ENCODE measurements around the gene ALDH4A1. TPM values are rescaled to one million over a fixed set of nuclear protein-coding genes. Genes with fewer than 3 reads are reported as not detected.
"Not testable (repeated sequence)": the region's sequence is repeated elsewhere in the genome, so short reads cannot be mapped to it uniquely, and the experiment has no call there.

Gene ALDH4A1
- total RNA-seq, 3 donors from 2014 or later (not counting 1 experiment from before 2014, with no cell fraction given) = 3.4 to 4.1 (median 3.7) TPM

DNA sequence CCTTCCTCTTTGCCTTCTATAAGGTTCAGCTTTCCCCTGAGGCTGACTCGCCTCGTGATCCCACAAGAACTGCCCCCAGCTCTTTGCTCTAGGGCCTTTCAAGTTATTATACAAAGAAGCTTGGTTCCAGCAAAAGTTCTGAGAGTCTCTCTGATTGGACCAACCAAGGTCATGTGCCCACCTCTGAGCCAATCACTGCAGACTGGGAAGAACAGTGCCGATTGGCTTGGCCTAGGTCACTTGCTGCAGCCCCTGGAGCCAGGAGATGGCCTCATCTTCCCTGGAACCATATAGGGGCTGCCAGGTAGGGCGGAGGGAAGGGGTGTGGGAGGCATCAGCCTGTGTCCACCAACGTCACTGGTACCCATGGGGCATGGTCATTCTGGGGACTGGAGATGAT, 65.7 kb downstream of the ALDH4A1 start:
- Histone ChIP-seq H3K9me3 (ENCODE audit: control insufficient read depth, insufficient read depth, low read length) (peaks cover 3% of the 10 kb centered on the region), H3K4me1 (ENCODE audit: control insufficient read depth, insufficient read depth, low read length) (no peaks in the 10 kb centered on the region), H3K4me3 (ENCODE audit: low read length) (no peak overlapping the region), H3K27ac (ENCODE audit: low read length) (no peak overlapping the region), H3K27me3 (ENCODE audit: control insufficient read depth, insufficient read depth, low read length) (no peaks in the 10 kb centered on the region), H3K36me3 (ENCODE audit: control insufficient read depth, insufficient read depth, low read length) (no peaks in the 10 kb centered on the region)
- H3K27ac Mint-ChIP-seq = no peak overlapping the region
- no peak for DNase-seq
- TF ChIP-seq, protein P1, sequence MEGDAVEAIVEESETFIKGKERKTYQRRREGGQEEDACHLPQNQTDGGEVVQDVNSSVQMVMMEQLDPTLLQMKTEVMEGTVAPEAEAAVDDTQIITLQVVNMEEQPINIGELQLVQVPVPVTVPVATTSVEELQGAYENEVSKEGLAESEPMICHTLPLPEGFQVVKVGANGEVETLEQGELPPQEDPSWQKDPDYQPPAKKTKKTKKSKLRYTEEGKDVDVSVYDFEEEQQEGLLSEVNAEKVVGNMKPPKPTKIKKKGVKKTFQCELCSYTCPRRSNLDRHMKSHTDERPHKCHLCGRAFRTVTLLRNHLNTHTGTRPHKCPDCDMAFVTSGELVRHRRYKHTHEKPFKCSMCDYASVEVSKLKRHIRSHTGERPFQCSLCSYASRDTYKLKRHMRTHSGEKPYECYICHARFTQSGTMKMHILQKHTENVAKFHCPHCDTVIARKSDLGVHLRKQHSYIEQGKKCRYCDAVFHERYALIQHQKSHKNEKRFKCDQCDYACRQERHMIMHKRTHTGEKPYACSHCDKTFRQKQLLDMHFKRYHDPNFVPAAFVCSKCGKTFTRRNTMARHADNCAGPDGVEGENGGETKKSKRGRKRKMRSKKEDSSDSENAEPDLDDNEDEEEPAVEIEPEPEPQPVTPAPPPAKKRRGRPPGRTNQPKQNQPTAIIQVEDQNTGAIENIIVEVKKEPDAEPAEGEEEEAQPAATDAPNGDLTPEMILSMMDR (IDR thresholded peaks at IDR 0.05) = no peak
- peaks cover 8 to 11% of the 10 kb centered on the region in 2 donors for H3K27me3 Mint-ChIP-seq (ENCODE audit: low read depth in 2 of 2)
- WGBS (ENCODE audit: insufficient coverage) = 75% methylated on average over 5 of the region's 5 CpGs
- H3K36me3 Mint-ChIP-seq = no peaks in the 10 kb centered on the region
- H3K4me3 Mint-ChIP-seq = no peak overlapping the region
- H3K9me3 Mint-ChIP-seq = no peaks in the 10 kb centered on the region
- no peaks in the 10 kb centered on the region for H3K4me1 Mint-ChIP-seq
- ATAC-seq = no peak
- intact Hi-C loops (cut with micrococcal nuclease) = no loop called here

DNA sequence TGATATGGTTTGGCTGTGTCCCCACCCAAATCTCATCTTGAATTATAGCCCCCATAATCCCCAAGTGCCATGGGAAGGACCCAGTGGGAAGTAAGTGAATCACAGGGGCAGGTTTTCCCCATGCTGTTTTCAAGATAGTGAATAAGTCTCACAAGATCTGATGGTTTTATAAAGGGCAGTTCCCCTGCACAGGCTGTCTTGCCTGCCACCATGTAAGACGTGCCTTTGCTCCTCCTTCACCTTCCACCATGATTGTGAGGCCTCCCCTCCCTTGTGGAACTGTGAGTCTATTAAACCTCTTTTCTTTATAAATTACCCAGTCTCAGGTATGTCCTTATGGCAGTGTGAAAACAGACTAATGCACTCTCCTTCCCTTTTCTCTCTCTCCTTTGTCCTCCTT, 70.0 kb downstream of the ALDH4A1 start:
- H3K9me3 Mint-ChIP-seq; intact Hi-C loops (cut with micrococcal nuclease); ATAC-seq; H3K27me3 ChIP-seq (ENCODE audit: control insufficient read depth, insufficient read depth, low read length); H3K4me1 ChIP-seq (ENCODE audit: control insufficient read depth, insufficient read depth, low read length); H3K27ac Mint-ChIP-seq; DNase-seq; H3K27ac ChIP-seq (ENCODE audit: low read length); H3K9me3 ChIP-seq (ENCODE audit: control insufficient read depth, insufficient read depth, low read length); H3K36me3 Mint-ChIP-seq; H3K4me3 ChIP-seq (ENCODE audit: low read length); H3K4me3 Mint-ChIP-seq; H3K36me3 ChIP-seq (ENCODE audit: control insufficient read depth, insufficient read depth, low read length): not testable (repeated sequence)
- peaks cover 12% of the 10 kb centered on the region in 2 donors for H3K4me1 Mint-ChIP-seq
- WGBS (ENCODE audit: insufficient coverage) = 40% methylated on average over 1 of the region's 1 CpG
- peaks cover 8 to 11% of the 10 kb centered on the region in 2 donors for H3K27me3 Mint-ChIP-seq (ENCODE audit: low read depth in 2 of 2)

DNA sequence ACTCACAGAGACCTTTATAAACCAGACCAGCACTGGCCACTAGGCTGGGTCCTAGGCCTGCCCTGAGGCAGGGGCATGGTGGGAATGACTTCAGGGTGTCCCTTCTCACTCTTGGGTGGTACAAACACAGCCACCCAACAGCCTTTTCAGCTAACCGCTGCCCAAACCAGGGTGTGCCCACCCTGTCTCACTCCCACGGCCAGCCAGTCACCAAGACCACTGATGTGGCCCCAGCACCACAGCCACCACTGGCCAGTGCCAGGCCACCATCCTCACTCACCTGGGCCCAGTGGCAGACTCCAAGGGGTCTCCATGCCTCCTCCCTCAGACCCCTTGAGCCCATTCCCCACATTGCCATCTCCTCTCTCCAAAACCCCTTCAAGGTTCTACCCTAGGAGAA, 70.7 kb downstream of the ALDH4A1 start:
- Histone ChIP-seq H3K4me3 (ENCODE audit: low read length) (no peak overlapping the region), H3K36me3 (ENCODE audit: control insufficient read depth, insufficient read depth, low read length) (no peaks in the 10 kb centered on the region), H3K27me3 (ENCODE audit: control insufficient read depth, insufficient read depth, low read length) (no peaks in the 10 kb centered on the region), H3K4me1 (ENCODE audit: control insufficient read depth, insufficient read depth, low read length) (peaks cover 7% of the 10 kb centered on the region), H3K27ac (ENCODE audit: low read length) (no peak overlapping the region), H3K9me3 (ENCODE audit: control insufficient read depth, insufficient read depth, low read length) (peaks cover 7% of the 10 kb centered on the region)
- Mint-ChIP-seq H3K36me3 (peaks cover 6% of the 10 kb centered on the region), H3K4me3 (no peak overlapping the region), H3K27ac (no peak overlapping the region), H3K9me3 (peaks cover 2% of the 10 kb centered on the region in 2 donors), H3K4me1 (peaks cover 12 to 14% of the 10 kb centered on the region in 2 donors), H3K27me3 (ENCODE audit: low read depth in 2 of 2) (peaks cover 8 to 11% of the 10 kb centered on the region in 2 donors)
- intact Hi-C loops (cut with micrococcal nuclease) = no loop called here
- DNase-seq (no peak), ATAC-seq (no peak)
- WGBS (ENCODE audit: insufficient coverage) = 79% methylated on average over 2 of the region's 2 CpGs
- TF ChIP-seq, protein P1 (IDR thresholded peaks at IDR 0.05) = no peak

DNA sequence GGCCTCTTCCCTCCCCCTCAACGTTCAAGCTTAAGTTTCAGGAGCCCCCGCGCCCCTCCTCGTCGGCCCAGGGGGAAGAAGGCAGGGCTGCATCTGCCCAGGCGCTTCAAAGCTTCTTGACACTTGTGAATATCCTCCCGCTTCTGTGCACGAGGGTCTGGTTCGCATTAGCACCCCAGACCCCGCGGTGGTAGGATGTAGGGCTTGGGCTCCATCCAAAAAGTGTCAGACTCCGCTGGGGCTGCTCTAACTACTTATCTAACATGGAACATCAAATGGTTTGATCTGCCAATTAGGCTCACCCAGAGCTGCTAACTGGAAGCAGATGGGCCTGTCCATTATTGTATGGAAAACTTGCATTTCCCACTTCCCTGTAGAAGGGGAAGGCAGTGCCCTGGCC, 71.8 kb downstream of the ALDH4A1 start:
- no peak for ATAC-seq
- H3K4me1 Mint-ChIP-seq = peaks cover 12 to 24% of the 10 kb centered on the region in 2 donors
- H3K9me3 Mint-ChIP-seq = peaks cover 6 to 7% of the 10 kb centered on the region in 2 donors
- H3K27me3 ChIP-seq (ENCODE audit: control insufficient read depth, insufficient read depth, low read length) = no peaks in the 10 kb centered on the region
- intact Hi-C loops (cut with micrococcal nuclease) = no loop called here
- no peak for DNase-seq
- no peaks in the 10 kb centered on the region for H3K36me3 ChIP-seq (ENCODE audit: control insufficient read depth, insufficient read depth, low read length)
- H3K4me1 ChIP-seq (ENCODE audit: control insufficient read depth, insufficient read depth, low read length) = peaks cover 7% of the 10 kb centered on the region
- H3K27me3 Mint-ChIP-seq (ENCODE audit: low read depth in 2 of 2) = peaks cover 5 to 9% of the 10 kb centered on the region in 2 donors
- H3K9me3 ChIP-seq (ENCODE audit: control insufficient read depth, insufficient read depth, low read length) = peaks cover 7% of the 10 kb centered on the region
- H3K27ac ChIP-seq (ENCODE audit: low read length) = no peak overlapping the region
- no peak overlapping the region for H3K4me3 ChIP-seq (ENCODE audit: low read length)
- TF ChIP-seq, protein P1 (IDR thresholded peaks at IDR 0.05) = no peak
- H3K4me3 Mint-ChIP-seq = no peak overlapping the region
- peaks cover 6% of the 10 kb centered on the region for H3K36me3 Mint-ChIP-seq
- 74% methylated on average over 12 of the region's 12 CpGs for WGBS (ENCODE audit: insufficient coverage)
- no peak overlapping the region for H3K27ac Mint-ChIP-seq
